ENCODE measurements around the gene MRPL24.
A peak's percentile ranks its signal among the peaks of the same experiment; 100 is the strongest.
"Not testable (repeated sequence)": the region's sequence is repeated elsewhere in the genome, so short reads cannot be mapped to it uniquely, and the experiment has no call there.

Gene MRPL24

DNA sequence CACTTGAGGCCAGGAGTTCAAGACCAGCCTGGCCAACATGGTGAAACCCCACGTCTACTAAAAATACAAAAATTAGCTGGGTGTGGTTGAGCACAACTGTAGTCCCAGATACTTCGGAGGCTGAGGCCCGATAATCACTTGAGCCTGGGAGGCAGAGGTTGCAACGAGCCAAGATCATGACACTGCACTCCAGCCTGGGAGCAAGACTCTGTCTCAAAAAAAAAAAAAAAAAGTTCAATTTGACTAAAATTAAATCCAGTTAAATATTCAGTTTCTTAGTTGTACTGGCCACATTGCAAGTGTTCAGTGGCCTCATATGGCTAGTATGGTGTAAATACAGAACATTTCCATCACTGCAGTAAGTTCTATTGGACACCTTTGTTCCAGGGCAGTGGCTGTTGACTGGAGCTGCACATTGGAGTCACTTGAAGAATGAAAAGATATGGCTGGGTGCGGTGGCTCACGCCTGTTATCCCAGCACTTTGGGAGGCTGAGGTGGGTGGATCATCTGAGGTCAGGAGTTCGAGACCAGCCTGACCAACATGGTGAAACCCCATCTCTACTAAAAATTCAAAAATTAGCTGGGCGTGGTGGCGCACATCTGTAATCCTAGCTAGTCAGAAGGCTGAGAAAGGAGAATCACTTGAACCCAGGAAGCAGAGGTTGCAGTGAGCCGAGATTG lies 16.8 kb upstream of the MRPL24 start:
- not testable (repeated sequence) for DNase-seq

GRCh38 chr1:156756355-156756754 lies 15.5 kb upstream of the MRPL24 start:
- DNase-seq: no peak

DNA sequence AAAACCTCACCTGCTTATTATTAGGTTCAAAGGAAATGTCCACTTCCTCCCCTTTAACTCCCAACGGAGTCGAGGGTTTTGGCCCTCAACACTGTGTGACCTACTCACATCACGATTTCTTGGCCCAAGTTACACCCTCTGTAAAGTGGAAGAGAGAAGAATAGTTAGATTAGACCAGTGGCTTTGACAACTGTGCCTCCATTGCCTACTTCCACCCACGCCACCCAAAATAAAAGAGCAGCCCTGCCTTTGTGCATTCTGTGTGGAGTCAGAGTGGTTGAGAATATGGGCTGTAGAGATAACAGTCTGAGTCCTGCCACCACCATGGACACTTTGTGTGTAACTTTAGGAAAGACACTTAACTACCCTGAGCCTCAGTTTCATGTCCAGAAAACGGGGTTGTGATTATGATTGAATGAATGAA lies 14.7 kb upstream of the MRPL24 start:
- no peak for DNase-seq

DNA sequence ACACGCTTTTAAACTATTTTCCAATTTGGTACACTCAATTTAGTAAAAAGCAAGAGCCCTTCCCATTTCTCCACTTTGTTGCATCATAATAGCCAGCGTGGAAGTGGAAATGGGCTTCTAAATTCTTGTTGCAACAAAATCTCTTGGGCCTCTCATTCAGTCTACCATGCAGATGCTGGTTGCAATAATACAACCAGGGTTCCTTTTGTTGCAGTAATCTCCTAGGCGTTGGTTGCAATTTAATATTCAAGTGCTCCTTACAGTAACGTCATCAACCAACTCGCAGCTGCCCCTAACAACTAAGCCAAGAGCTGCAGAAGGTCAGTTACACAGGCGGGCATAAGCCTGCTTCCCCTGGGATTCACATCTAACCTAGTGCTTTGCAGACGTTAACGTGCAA lies 13.3 kb upstream of the MRPL24 start:
- DNase-seq: peak; percentile 83

GRCh38 chr1:156752843-156753482 lies 12.1 kb upstream of the MRPL24 start:
- no peak for DNase-seq

GRCh38 chr1:156751757-156752481 lies 11.0 kb upstream of the MRPL24 start:
- DNase-seq: peak; percentile 96

- no peak for DNase-seq
These were observed 10.5 kb upstream of the MRPL24 start, which contains the start of gene HDGF for GRCh38 chr1:156751451-156751756. Gene HDGF (minus strand): TSS chr1:156751675. CDS start chr1:156751429, 246 bp downstream.

- no peak for DNase-seq
These were observed 10.0 kb upstream of the MRPL24 start for GRCh38 chr1:156750711-156751450.

- DNase-seq: no peak
These were observed 9.3 kb upstream of the MRPL24 start for GRCh38 chr1:156750191-156750672.

GRCh38 chr1:156749419-156750118 lies 8.7 kb upstream of the MRPL24 start:
- DNase-seq: no peak

- DNase-seq: no peak
These were observed 8.0 kb upstream of the MRPL24 start for GRCh38 chr1:156748670-156749418.

DNA sequence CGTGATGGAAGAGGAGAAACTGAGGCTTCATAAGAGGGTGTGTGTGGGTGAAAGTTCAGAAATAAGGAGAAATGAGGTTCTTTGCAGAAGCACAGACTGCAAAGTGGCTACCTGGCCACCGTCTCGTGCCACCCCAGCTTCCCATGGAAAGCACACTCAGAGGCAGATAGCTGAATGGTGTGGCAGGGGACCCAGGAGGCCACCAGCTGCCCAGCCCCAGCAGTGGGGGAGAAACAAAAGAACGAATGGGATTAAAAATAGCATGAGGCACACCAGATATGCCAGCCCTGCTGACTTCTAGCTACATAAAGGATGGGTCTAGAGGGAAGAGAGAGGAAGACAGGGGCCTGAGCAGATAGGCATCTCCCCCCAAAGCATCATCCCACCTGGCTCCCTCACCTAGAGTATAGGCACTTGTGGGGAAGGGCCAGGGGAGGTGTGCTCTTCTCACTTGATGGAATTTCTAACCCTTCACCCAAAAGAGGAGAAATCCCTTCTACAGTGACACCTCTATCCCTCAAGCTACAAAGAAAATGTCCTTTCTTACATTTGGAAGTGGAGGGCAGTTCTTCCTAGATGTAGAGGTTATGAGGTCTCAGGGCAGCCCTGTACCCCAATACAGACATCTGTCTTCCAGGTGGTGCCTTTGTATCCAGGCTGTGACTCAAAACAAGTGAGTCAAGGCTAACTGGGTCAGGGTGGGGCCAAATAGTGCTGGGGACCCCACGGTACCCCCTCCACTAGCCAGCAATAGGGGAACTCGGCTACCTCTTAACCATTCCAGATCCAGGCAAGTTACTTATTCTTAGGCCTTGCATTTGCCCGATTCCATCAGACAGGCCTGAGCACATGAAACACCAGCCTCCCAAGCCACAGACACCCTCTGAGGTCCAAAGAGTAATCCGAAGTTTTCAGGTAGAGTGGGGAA lies 7.1 kb upstream of the MRPL24 start:
- no peak for DNase-seq

DNA sequence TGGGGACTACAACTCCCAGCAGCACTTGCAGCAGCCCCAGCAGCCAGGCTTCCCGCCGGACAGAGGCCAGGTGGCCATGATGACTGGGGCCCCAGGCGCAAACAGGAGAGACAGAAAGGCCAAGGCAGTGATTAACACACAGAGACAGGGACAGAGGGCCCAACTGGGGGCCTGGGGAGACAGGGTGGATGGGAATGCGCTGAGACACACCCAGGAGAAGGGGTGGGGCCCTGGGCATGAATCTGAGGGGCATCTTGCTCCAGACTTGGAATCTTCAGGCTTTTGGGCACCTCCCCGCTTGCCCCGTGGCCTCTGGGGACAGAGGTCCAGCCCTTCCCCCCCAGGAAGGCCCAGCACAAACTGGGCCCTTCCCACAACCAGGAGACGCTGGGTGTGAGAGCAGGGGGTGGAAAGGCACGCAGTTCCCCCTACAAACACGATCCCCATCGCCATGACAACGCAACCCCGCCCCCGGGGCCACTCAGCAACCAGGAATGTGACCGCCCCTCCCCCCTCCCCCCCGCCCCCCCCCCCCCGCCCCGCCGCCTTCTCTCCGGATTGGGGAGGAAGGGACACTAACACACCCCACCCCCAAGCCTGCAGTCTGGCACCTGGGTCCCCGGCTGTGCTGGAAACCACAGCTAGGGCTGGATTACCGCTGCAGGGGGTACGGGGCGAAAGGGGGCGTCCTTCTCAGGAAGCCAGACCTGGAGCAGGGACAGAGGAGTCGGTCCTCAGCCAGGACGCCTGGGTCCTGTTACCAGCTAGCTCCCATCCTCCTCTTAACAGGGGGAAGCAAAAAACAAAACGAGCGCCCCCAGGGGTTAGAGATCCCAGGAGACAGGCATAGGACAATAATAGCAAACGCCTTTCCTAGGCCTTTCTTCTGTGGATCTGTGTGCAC lies 6.1 kb upstream of the MRPL24 start:
- DNase-seq: peak; percentile 82

DNA sequence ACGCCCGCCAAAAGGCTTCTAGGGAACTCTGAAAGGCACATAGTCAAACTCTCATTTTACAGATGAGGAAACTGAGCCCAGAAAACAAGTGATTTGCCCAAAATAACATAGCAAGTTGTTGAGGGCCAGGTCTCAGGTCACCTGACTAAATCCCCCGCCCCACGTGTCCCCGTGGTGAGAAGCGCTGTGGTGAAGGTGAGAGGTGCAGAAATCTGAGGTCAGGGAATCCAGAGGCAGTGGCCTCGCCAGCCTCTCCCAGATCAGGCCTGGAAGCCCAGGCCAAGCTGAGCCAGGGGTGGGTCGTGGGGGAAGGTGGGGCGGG lies 5.5 kb upstream of the MRPL24 start:
- no peak for DNase-seq

DNA sequence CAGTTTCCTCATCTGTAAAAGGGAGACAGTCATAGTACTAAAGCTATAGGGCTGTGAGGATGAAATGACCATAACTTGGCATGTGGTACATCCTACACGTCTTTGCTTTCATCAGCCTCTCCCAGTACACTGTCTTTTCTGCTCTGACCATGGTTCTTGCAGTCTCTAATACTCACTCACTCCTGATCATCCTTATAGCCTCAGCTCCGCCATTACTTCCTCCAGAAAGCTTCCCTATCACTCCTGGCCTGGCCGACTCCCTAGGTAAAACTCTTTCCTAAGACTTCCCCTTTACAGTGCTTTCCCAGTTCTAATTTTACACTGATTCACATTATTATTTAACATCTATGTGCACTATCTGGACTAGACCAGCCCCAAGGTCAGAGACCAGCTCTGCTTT lies 5.0 kb upstream of the MRPL24 start:
- no peak for DNase-seq

GRCh38 chr1:156744786-156745419 lies 4.0 kb upstream of the MRPL24 start:
- no peak for DNase-seq

DNA sequence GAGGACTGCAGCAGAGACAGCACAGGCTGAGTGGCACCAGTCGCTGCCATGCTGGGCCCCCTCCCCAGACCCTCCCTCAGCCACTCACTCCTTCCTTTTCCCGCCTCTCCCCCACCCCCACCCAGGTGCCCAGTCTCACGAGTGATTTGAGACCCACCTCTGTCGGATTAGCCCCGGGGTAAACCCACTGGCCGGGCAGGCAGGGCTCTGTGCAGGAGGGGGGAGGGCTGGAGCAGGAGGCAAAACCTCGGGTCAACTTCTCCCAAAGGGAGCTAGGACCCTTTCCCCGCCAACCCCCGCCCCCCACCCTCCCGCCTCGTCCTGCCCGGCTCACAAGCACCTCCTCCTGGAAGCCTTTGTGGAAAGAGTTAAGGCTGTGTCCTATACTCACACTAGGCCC lies 3.5 kb upstream of the MRPL24 start:
- DNase-seq: no peak

DNA sequence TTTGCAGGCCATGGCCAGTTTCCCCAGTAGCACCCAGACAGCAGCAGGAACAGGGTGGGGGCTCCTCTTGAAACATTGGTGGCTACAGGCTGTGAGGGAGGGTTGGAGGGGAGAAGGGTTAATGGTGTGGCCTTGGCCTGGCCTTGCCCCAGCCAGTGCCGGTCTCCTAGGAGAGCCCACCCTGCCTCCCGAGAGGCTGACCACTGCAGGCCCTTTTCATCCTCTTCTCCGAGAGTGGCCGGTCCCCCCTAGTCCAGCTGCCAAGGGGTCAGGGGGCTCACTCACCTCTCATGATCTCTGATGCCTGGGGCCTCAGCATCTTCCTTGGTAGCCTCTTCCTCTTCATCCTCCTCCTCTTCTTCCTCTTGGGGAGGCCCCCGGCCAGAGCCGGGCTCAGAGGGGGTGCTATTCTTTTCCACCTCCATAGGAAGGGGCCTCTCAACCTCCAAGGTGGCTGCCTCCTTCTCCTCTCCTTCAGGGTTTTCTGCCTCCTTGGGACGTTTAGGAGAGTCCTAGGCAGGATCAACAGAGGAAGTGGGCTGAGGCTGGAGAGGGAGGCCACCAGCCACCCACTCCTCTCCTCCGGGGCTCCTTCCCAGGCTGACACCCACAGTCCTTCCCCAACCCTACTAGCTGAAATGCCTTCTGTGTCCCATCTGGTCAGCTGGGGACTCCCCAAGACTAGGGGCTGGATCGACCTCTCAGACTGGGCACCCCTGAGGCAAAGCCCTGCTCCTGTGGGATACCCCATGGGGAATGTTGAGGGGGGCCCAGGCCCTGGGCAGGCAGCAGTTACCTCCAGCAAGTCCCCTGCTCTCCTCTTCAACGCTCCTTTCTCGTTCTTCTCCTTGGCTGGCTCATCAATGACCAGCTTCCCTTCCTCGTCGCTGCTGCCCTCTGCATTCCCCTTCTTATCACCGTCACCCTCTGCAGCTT lies 2.7 kb upstream of the MRPL24 start:
- no peak for DNase-seq
